Esophagus muscularis mucosa (tissue), 4 donors: Measurements from ENCODE around the gene LTBP1. TPM values are rescaled to one million over a fixed set of nuclear protein-coding genes. Genes with fewer than 3 reads are reported as not detected.

ENCODE experiments used
- DNase-seq: peaks from one replicate; pipeline ENCODE4 v3.0.0-alpha.2; 2017; ENCODE audit errors: extremely low spot score
- H3K27ac ChIP-seq, 4 donors: fragments of 200-600 bp; sonication (generic); replicated peaks in 1 of 4; 1 replicate in 3 of 4; 2 replicates in 1 of 4; pipeline ENCODE4 v1.5.1; 2016 to 2019; ENCODE audit warnings: mild to moderate bottlenecking in 1 of 4
- H3K27me3 ChIP-seq, 4 donors: fragments of 200-600 bp; sonication (generic); one replicate each; pipeline versions ENCODE4 v1.5.1 to v1.6.0; 2016 to 2019
- H3K36me3 ChIP-seq, 4 donors: fragments of 200-600 bp; sonication (generic); one replicate each; pipeline ENCODE4 v1.5.1; 2016 to 2019
- H3K4me1 ChIP-seq, 4 donors: fragments of 200-600 bp; sonication (generic); one replicate each; pipeline ENCODE4 v1.5.1; 2016 to 2019
- H3K4me3 ChIP-seq, 4 donors: fragments of 200-600 bp; sonication (generic); 1 replicate in 2 of 4; 2 replicates in 2 of 4; pipeline ENCODE4 v1.5.1; 2016 to 2019; ENCODE audit warnings: mild to moderate bottlenecking in 4 of 4, moderate library complexity in 1 of 4
- H3K9me3 ChIP-seq, 4 donors: fragments of 200-600 bp; sonication (generic); 1 replicate in 3 of 4; 2 replicates in 1 of 4; pipeline ENCODE4 v1.5.1; 2016 to 2019
- EP300 ChIP-seq: sonication (generic); formaldehyde crosslinking; IDR thresholded peaks from one replicate; pipeline ENCODE4 v1.6.1; 2017; ENCODE audit warnings: antibody characterized with exemption
- POLR2A ChIP-seq: fragments of 450-650 bp; IDR thresholded peaks from one replicate; pipeline ENCODE4 v1.6.1; 2017; ENCODE audit warnings: antibody characterized with exemption, moderate library complexity, mild to moderate bottlenecking, low read depth
- POLR2AphosphoS5 ChIP-seq, 2 donors: sonication (generic); formaldehyde crosslinking; IDR thresholded peaks; one replicate each; pipeline ENCODE4 v1.6.1; 2017; ENCODE audit warnings: antibody characterized with exemption in 2 of 2
- WGBS: methylation state at CpG from one replicate; pipeline ENCODE4 v1.1.5; 2018; 5-methylcytosine and 5-hydroxymethylcytosine counted together
- intact Hi-C: fragments of 100-400 bp; cut with DNase I; formaldehyde crosslinking; loops from one replicate; pipeline ENCODE4 v1.15.1; 2023
- total RNA-seq, 4 donors: library from RNA; depleted of rRNA; stranded (reverse); fragments of >200 nt; gene quantifications; one replicate each; pipeline versions ENCODE4 v1.1.0 to v1.2.1, GENCODE V29; 2016
- TF ChIP-seq, protein P1 (sequence below), 3 experiments: fragments of 200-600 bp in 2 of 3; fragments of 450-650 bp in 1 of 3; sonication (generic) in 2 of 3; IDR thresholded peaks; one replicate each; pipeline ENCODE4 v1.5.1; 2017 to 2019; ENCODE audit warnings: antibody characterized with exemption in 3 of 3, mild to moderate bottlenecking in 2 of 3, moderate library complexity in 1 of 3

LTBP1 gene
- total RNA-seq, 4 donors from 2014 or later, result 254 to 465 (median 368) TPM

DNA sequence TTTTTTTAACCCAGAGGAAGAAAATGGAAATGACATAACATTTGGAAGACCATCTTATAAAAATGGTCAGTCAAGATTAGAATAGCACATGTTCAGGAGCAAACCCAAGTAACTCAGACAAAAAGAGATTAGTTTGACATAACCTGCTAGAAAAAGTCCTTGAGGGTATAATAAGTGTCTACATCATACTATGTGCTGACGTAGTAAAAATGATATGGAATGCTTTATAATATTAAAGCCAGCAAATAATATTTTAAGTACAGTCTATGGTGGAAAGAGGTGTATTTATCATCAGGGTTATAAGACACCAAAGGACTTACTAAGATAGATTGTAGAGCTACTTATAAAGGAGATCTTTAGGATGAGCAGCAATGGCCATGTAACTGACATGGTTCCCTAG lies 169.0 kb downstream of the LTBP1 start:
- WGBS, result 68% methylated on average over 1 of the region's 1 CpG
- Histone ChIP-seq H3K27ac (no peak overlapping the region), H3K36me3 (peaks cover 0 to under 1% (median 0%) of the 10 kb centered on the region in 4 donors), H3K4me3 (no peak overlapping the region), H3K9me3 (no peaks in the 10 kb centered on the region), H3K27me3 (no peaks in the 10 kb centered on the region), H3K4me1 (peaks cover 4 to 18% (median 10%) of the 10 kb centered on the region in 4 donors)
- DNase-seq, result no peak
- intact Hi-C loops, result no loop called here
- TF ChIP-seq POLR2AphosphoS5 (IDR thresholded peaks at IDR 0.05) (no peak), POLR2A (no peak), EP300 (no peak)
- TF ChIP-seq, protein P1, sequence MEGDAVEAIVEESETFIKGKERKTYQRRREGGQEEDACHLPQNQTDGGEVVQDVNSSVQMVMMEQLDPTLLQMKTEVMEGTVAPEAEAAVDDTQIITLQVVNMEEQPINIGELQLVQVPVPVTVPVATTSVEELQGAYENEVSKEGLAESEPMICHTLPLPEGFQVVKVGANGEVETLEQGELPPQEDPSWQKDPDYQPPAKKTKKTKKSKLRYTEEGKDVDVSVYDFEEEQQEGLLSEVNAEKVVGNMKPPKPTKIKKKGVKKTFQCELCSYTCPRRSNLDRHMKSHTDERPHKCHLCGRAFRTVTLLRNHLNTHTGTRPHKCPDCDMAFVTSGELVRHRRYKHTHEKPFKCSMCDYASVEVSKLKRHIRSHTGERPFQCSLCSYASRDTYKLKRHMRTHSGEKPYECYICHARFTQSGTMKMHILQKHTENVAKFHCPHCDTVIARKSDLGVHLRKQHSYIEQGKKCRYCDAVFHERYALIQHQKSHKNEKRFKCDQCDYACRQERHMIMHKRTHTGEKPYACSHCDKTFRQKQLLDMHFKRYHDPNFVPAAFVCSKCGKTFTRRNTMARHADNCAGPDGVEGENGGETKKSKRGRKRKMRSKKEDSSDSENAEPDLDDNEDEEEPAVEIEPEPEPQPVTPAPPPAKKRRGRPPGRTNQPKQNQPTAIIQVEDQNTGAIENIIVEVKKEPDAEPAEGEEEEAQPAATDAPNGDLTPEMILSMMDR (IDR thresholded peaks at IDR 0.05), result no peak

DNA sequence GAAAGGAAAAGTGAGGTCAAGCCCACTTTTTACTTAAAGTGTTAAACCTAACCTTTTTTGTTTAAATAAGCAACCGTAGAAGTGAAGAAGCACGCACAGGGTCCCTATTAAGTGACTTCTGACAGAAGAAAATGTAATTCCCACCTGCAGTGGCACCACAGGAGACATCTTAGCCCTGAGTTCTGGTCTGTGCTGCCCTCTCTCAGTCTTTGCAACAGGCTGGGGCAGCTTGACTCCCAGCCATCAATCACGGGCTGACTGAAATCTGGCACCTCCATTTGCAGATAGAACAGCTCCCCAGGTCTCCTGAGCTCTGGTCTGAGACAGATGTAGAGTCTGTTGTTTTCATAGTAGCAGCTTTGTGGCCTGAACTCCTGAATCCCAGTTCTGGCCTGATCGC lies 170.0 kb downstream of the LTBP1 start:
- H3K36me3 ChIP-seq, result no peaks in the 10 kb centered on the region
- intact Hi-C loops, result no loop called here
- H3K9me3 ChIP-seq, result no peaks in the 10 kb centered on the region
- DNase-seq, result no peak
- no peak overlapping the region for H3K27ac ChIP-seq
- H3K4me3 ChIP-seq, result no peak overlapping the region
- no peak for TF ChIP-seq POLR2A
- no peak for TF ChIP-seq POLR2AphosphoS5 (IDR thresholded peaks at IDR 0.05)
- TF ChIP-seq EP300, result no peak
- TF ChIP-seq, protein P1 (IDR thresholded peaks at IDR 0.05), result no peak
- H3K27me3 ChIP-seq, result no peaks in the 10 kb centered on the region
- 90% methylated on average over 3 of the region's 4 CpGs for WGBS
- peaks cover 0 to 9% (median 3%) of the 10 kb centered on the region in 4 donors for H3K4me1 ChIP-seq

DNA sequence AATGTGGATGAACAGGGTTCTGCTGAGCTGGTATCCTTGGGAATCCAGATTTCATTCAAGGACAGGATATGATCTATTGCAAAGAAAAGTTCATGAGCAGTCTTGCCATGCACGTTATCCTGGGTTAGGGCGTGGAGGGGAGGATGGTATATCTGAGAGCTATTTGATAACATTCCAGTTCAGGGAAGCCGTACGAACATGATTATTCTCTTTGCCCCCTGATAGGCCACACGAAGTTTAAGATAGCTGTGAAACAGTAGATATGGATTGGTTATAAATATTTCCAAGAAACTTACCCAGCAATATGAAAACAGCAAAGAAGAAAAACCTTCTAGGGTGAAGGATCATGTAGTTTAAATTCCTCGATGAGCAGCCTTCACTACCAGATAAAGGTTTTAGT lies 171.9 kb downstream of the LTBP1 start:
- 95% methylated on average over 6 of the region's 6 CpGs for WGBS
- H3K27me3 ChIP-seq, result no peaks in the 10 kb centered on the region
- intact Hi-C loops, result no loop called here
- peaks cover 0 to 9% (median 3%) of the 10 kb centered on the region in 4 donors for H3K4me1 ChIP-seq
- H3K9me3 ChIP-seq, result no peaks in the 10 kb centered on the region
- no peak overlapping the region for H3K27ac ChIP-seq
- H3K36me3 ChIP-seq, result no peaks in the 10 kb centered on the region
- no peak overlapping the region for H3K4me3 ChIP-seq
- TF ChIP-seq, protein P1 (IDR thresholded peaks at IDR 0.05), result no peak
- TF ChIP-seq EP300 (no peak), POLR2AphosphoS5 (IDR thresholded peaks at IDR 0.05) (no peak), POLR2A (no peak)
- no peak for DNase-seq

DNA sequence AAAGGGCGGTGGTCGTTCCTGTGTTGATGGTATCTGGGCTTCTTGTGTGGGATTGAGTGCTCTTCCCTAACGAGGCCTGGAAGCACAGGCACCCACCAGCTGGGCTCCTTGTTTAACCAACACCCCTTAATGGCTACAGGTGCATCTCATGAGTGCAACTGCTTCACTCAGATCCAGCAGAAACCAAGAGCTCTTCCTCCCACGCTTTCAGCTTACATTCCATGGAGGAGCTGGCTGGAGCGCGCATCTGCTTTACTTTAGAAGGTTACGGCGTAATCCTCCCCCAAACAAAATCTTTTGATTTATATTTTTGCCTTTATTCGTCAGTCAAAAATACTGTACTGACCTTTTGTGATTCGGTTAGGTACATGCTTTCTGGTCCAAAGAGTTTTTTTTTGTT lies 174.7 kb downstream of the LTBP1 start:
- Histone ChIP-seq H3K27ac (no peak overlapping the region), H3K4me3 (no peak overlapping the region), H3K36me3 (no peaks in the 10 kb centered on the region), H3K4me1 (peaks cover 0 to 6% (median 3%) of the 10 kb centered on the region in 4 donors), H3K27me3 (no peaks in the 10 kb centered on the region), H3K9me3 (no peaks in the 10 kb centered on the region)
- TF ChIP-seq POLR2A (no peak), EP300 (no peak), POLR2AphosphoS5 (IDR thresholded peaks at IDR 0.05) (no peak)
- TF ChIP-seq, protein P1 (IDR thresholded peaks at IDR 0.05), result no peak
- intact Hi-C loops, result no loop called here
- DNase-seq, result no peak
- 93% methylated on average over 10 of the region's 10 CpGs for WGBS

DNA sequence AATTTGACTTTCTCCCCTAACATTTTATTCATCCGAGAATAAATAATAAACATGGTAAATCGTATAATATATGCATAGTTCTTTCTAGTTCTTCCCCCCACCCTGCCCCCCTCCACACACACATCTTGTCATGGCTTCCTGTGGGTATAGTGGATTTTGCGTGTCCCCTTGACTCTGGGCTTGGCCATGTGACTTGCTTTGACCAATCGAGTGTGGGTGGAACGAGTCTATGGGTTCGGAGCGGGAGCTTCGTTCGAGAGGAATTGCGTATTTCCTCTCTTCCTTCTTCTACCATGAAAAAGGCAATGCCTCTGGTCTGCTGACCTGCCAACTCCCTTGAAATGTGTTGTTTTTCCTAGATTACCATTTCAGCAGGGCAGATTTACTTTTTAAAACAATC lies 175.2 kb downstream of the LTBP1 start:
- intact Hi-C loops, result no loop called here
- Histone ChIP-seq H3K9me3 (no peaks in the 10 kb centered on the region), H3K27me3 (no peaks in the 10 kb centered on the region), H3K4me1 (peaks cover 0 to 2% (median under 1%) of the 10 kb centered on the region in 4 donors), H3K36me3 (no peaks in the 10 kb centered on the region), H3K27ac (no peak overlapping the region), H3K4me3 (no peak overlapping the region)
- WGBS, result 96% methylated on average over 10 of the region's 10 CpGs
- no peak for DNase-seq
- no peak for TF ChIP-seq EP300
- TF ChIP-seq, protein P1 (IDR thresholded peaks at IDR 0.05), result no peak
- TF ChIP-seq POLR2A, result no peak
- no peak for TF ChIP-seq POLR2AphosphoS5 (IDR thresholded peaks at IDR 0.05)
